Measurements from ENCODE around the gene NECTIN2.

Gene NECTIN2

GRCh38 chr19:44900328-44901244, 54.5 kb downstream of the NECTIN2 start:
- H3K79me2 ChIP-seq (ENCODE audit: insufficient read depth, low read depth), result peaks cover 4% of the 10 kb centered on the region; the same call in 1 of the 2 replicates
- no peak overlapping the region for H3K4me3 ChIP-seq (IDR thresholded peaks at IDR 0.05; ENCODE audit: insufficient read depth, low read depth, low read length)
- no peaks in the 10 kb centered on the region for H4K20me1 ChIP-seq (ENCODE audit: insufficient read depth)
- H3K4me2 ChIP-seq, result no peak overlapping the region
- H3K27me3 ChIP-seq (ENCODE audit: insufficient read depth, low read depth), result peaks cover 6% of the 10 kb centered on the region; the same call in 1 of the 2 replicates
- H3K9ac ChIP-seq, result no peak overlapping the region
- no peak for TF ChIP-seq CTCF (conservative IDR thresholded peaks at IDR 0.05; ENCODE audit: low read depth, low read length)
- peaks cover 22% of the 10 kb centered on the region; the same call in 1 of the 2 replicates for H3K36me3 ChIP-seq (ENCODE audit: insufficient read depth)
- no peak overlapping the region for H3K27ac ChIP-seq
- H2AFZ ChIP-seq (ENCODE audit: low read depth), result no peak overlapping the region
- H3K4me1 ChIP-seq (ENCODE audit: low read depth, poor library complexity, severe bottlenecking), result peaks cover 15% of the 10 kb centered on the region

- peaks cover 16% of the 10 kb centered on the region; the same call in 1 of the 2 replicates for H3K36me3 ChIP-seq (ENCODE audit: insufficient read depth)
Observed at GRCh38 chr19:44903216-44903601, 57.1 kb downstream of the NECTIN2 start.

GRCh38 chr19:44903602-44904425, 57.7 kb downstream of the NECTIN2 start:
- no peaks in the 10 kb centered on the region for H3K79me2 ChIP-seq (ENCODE audit: insufficient read depth, low read depth)
- TF ChIP-seq CTCF (conservative IDR thresholded peaks at IDR 0.05; ENCODE audit: low read depth, low read length), result peak; percentile 96
- H3K36me3 ChIP-seq (ENCODE audit: insufficient read depth), result peaks cover 16% of the 10 kb centered on the region; the same call in 1 of the 2 replicates
- no peak overlapping the region for H2AFZ ChIP-seq (ENCODE audit: low read depth)
- no peak overlapping the region for H3K4me3 ChIP-seq (IDR thresholded peaks at IDR 0.05; ENCODE audit: insufficient read depth, low read depth, low read length)
- peaks cover 13% of the 10 kb centered on the region; the same call in 1 of the 2 replicates for H3K27me3 ChIP-seq (ENCODE audit: insufficient read depth, low read depth)
- peaks cover 26% of the 10 kb centered on the region for H3K4me1 ChIP-seq (ENCODE audit: low read depth, poor library complexity, severe bottlenecking)
- no peak overlapping the region for H3K27ac ChIP-seq
- H3K4me2 ChIP-seq, result 0 out of 2 replicates have a peak overlapping the region, but pooled peaks have one; percentile 14
- H3K9ac ChIP-seq, result no peak overlapping the region
- no peaks in the 10 kb centered on the region for H4K20me1 ChIP-seq (ENCODE audit: insufficient read depth)

More at GRCh38 chr19:44903216-44903601, 57.1 kb downstream of the NECTIN2 start:
- Histone ChIP-seq H3K27ac (no peak overlapping the region), H3K27me3 (ENCODE audit: insufficient read depth, low read depth) (peaks cover 13% of the 10 kb centered on the region; the same call in 1 of the 2 replicates), H3K9ac (no peak overlapping the region), H4K20me1 (ENCODE audit: insufficient read depth) (no peaks in the 10 kb centered on the region), H3K4me3 (IDR thresholded peaks at IDR 0.05; ENCODE audit: insufficient read depth, low read depth, low read length) (no peak overlapping the region), H3K79me2 (ENCODE audit: insufficient read depth, low read depth) (no peaks in the 10 kb centered on the region), H3K4me2 (no peak overlapping the region; the same call in 1 of the 2 replicates), H3K4me1 (ENCODE audit: low read depth, poor library complexity, severe bottlenecking) (peaks cover 26% of the 10 kb centered on the region), H2AFZ (ENCODE audit: low read depth) (no peak overlapping the region)
- TF ChIP-seq CTCF (conservative IDR thresholded peaks at IDR 0.05; ENCODE audit: low read depth, low read length), result no peak

GRCh38 chr19:44904426-44904994, 58.4 kb downstream of the NECTIN2 start:
- H3K27ac ChIP-seq, result no peak overlapping the region

More at GRCh38 chr19:44904426-44904994, 58.4 kb downstream of the NECTIN2 start:
- no peak for TF ChIP-seq CTCF (conservative IDR thresholded peaks at IDR 0.05; ENCODE audit: low read depth, low read length)
- H3K4me3 ChIP-seq (IDR thresholded peaks at IDR 0.05; ENCODE audit: insufficient read depth, low read depth, low read length), result no peak overlapping the region
- H3K36me3 ChIP-seq (ENCODE audit: insufficient read depth), result peaks cover 16% of the 10 kb centered on the region; the same call in 1 of the 2 replicates
- no peaks in the 10 kb centered on the region for H3K79me2 ChIP-seq (ENCODE audit: insufficient read depth, low read depth)
- H3K9ac ChIP-seq, result no peak overlapping the region
- no peaks in the 10 kb centered on the region for H4K20me1 ChIP-seq (ENCODE audit: insufficient read depth)
- H3K27me3 ChIP-seq (ENCODE audit: insufficient read depth, low read depth), result peaks cover 13% of the 10 kb centered on the region; the same call in 1 of the 2 replicates
- H3K4me2 ChIP-seq, result no peak overlapping the region
- H3K4me1 ChIP-seq (ENCODE audit: low read depth, poor library complexity, severe bottlenecking), result peaks cover 26% of the 10 kb centered on the region
- no peak overlapping the region for H2AFZ ChIP-seq (ENCODE audit: low read depth)

All from KMS-11 (cell line).